CD4-positive, alpha-beta T cell treated with Interleukin-4 for 1 hour (primary cell): ENCODE measurements around the gene PTPRG.
A peak's percentile ranks its signal among the peaks of the same experiment; 100 is the strongest.

ENCODE experiments used
- DNase-seq, 2 donors: peaks; one replicate each; pipeline ENCODE4 v3.0.0-alpha.2; 2020 to 2022

Gene PTPRG

DNA sequence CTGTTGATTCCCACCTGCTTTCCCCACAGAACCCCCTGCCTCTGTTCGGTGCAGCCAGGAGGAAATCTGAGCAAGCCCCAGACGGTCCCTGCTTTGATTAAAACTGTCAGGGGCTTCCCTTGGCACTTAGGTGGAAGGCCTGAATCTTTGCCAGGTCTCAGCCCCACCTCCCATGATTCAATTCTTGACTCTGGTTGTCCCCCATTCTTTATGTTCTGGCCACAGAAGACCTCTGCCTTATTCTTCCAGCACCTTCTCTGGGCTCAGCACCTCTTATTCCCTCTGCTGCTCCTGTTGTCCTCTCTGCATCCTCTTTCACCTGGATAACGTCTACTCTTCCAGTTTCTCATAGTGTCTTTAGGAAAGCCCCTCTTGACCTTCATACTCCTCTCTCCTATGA is 349.4 kb downstream of the PTPRG start:
- no peak for DNase-seq

- no peak for DNase-seq
Observed at GRCh38 chr3:61912158-61912557, 350.8 kb downstream of the PTPRG start.

- no peak for DNase-seq
Observed at GRCh38 chr3:61913701-61914100, 352.3 kb downstream of the PTPRG start.

DNA sequence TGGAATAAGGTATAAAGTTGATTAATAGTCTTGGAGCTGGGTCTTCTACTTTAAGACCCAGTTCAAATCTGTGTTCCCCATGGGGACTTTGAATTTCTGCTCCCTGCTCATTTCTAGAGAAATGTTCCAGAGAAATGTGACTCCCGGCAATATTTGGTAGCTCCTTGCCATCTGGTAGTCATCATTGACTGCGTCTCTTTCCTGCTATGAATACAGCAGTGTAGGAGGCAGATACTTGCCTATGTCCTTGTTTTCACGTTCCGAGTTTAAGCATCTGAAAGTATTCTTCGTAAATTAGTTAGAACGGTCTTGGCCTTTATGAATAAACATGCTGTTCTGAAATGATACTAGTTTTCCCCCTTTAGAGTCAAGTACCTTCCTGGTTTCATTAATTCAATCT is 352.9 kb downstream of the PTPRG start:
- no peak for DNase-seq

GRCh38 chr3:61915296-61915695 is 353.9 kb downstream of the PTPRG start:
- no peak for DNase-seq

DNA sequence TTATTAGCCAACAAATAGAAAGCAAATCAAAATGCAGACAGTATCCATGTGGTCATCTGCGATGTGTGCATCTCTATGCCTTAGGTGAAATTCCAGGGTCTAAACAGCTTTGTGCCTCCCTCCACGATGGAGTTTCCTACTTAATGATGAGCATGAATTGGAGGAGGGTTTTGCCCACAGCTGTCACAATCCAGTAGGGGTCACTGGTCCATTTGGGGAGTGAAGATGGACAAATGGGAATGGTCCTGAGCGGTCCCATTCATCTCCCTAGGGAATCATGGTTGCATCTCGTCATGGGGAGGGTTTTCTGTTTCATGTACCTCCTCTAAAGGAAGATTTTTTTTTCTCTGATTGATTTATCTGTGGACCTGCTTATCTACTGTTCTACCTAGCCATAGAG is 358.0 kb downstream of the PTPRG start:
- no peak for DNase-seq

DNA sequence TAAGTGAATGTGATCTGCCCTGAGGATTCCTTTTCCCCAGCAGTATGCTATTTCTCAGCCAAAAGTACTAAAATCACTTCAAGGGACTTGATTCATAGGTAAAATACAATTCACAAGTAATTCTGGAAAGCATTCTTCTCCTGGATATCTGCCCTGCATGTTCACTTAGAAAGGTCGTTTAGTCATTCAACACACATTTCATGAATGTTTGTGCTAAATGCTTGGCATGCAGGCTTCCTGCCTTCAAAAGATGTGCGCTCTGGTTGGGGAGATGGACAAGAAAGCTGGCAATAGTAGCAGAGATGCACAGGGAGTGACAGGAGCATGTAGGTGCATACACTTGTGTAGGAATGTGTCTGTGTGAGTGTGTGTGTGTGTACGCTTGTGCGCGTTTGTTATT is 360.7 kb downstream of the PTPRG start:
- DNase-seq = no peak

DNA sequence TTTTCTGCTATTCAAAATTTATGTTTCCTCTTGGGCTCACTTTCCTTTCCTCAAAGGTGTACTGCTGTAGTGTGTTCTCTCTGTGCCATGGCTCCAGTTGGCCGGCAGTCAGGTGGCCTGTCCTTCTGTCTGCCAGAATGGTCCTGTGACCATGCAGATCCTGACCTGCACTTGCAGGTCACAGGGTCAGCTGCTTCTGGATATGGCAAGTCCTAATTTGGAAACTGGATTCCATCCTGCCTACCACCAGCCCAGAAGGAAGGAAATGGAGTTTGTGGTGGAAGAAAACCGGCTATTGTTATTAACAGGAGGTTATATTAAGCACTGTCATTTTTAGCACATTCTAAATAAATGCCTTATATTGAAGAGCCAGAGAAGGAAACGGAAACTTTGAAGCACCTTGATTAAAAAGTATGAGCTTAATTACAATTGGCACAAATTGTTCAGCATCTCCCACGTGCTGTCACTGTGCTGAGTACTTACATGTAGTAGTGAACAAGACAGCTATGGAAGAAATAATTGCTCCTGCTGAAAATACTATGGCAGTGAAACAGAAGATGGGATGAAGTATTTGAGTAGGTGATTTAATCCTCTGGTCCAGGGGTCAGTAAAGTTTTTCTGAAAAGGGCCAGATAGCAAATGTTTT is 362.8 kb downstream of the PTPRG start:
- DNase-seq = no peak

DNA sequence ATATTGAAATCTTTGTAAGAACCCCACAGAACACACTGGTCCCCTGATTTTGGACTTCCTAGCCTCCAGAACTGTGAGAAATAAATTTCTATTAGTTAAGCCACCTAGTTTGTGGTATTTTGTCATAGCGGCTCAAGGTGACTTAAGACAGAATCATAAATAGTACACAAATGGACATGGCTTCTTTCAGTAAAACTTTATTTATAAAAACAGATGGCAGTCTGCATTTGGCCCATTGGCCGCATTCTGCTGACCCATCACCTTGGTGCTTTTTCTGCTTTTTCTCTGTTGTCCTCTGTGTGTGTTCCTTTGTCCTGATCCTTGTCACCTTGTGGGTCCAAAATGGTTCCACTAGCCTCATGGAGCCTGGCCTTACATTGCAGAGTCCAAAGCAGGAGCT is 363.6 kb downstream of the PTPRG start:
- DNase-seq = no peak

DNA sequence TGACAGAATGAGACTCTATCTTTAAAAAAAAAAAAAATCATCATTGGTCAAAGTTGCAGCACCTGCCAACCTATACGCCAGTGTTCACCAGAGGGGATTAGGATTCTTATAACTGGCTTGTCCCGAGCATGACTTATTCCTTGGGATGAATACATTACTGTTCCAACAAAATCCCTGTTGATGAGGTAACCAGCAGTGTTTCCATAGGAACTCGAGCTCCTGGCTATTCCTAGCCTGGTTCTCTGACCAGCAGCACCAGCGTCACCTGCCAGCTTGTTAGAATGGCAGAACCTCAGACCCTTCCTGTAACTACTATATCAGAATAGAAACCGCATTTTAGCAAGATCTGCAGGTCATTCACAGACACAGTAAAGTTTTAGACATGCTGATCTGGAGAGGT is 364.4 kb downstream of the PTPRG start:
- DNase-seq = no peak

- DNase-seq = no peak
Observed at GRCh38 chr3:61926923-61927322, 365.6 kb downstream of the PTPRG start.

GRCh38 chr3:61927332-61927731 is 366.0 kb downstream of the PTPRG start:
- DNase-seq = no peak

GRCh38 chr3:61928039-61928438 is 366.7 kb downstream of the PTPRG start:
- DNase-seq = no peak

DNA sequence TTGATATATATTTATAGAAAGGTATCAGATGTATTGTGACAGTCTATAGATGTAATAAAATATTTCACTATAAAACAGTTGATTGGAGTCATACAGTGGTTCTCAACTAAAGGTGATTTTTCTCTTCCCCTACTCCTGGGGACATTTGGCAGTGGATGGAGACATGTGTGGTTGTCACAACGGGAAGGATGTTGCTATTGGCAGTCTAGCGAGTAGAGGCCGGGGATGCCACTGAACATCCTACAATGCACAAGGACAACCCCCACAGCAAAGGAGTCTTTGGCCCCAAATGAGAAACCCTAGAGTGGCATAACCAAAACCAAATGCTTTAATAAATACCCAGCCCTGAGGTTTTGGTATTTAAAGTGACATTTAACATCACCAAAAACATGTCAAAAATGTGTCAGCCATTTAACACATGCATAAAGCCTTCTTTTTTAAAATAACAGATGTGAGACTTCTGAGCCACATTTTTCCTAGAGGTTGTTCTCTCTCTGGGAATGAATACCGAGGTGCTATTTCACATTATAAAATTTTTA is 367.5 kb downstream of the PTPRG start:
- DNase-seq = no peak

DNA sequence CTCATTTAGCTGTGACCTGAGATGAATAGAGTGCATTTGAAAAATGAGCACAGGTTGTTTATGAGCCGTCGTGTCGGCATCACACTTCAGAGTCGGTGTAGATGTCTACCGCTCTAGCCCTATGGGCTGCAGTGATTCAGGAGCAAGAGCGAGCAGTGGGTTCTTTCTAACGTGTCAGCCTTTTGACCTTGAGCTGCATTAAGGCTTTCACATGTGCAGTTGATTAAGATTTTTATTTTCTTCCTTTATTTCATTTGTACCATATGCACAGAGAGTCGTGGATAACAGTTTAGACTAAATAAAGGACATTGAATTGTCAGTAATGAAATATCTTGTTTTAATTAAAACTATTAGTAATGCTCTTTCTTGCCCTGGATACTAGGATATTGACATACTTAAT is 368.2 kb downstream of the PTPRG start:
- DNase-seq = no peak

DNA sequence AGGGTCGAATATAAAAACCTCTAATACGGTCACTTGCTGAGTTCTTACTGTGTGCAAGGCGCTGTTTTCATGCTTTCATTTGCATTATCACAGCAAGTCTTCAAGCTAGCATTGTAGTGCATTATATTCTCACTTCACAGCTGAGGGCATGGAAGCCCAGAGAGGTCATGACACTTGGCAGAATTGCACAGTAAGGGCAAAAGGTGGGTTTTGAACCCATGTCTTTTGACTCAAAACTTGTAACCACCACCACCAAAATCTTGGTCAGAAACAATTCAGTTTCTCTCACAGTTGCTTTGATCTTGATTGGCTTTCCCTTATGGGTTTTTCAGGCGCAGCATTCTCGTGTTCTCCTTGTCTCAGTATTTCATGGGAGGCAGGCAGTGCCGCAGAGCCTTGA is 371.1 kb downstream of the PTPRG start:
- no peak for DNase-seq

DNA sequence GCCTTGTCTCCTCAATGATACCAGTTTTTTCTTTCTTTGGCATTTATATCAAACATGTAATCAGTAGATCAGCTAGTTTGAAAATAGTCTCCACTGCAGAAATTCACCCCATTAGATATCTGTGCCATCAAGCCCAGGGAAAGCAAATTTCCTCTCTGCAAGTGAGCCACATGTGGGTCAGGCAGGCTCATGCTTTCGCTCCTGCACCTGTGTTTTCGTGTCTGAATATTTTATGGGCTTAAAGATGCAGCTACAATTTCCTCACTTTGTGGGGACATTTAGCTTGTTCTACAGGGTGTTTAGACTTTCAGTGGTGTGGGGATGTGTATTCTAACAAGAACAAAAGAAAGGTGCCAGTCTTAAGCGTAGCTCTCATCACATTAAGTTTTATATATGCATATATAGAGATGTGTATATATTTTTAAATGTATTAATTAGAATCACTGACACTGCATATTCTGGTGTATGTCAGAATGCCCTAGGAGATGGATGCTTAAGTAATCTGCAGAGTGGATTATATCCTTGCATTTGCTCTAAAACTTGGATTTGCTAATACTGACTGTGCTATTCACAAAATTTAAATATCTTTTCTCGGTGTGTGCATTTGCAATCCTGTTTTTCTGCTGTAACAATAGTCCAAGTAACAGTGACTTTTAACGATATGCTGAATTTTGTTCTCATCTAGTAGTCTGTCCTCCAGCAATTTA is 372.6 kb downstream of the PTPRG start:
- DNase-seq = no peak

- DNase-seq = no peak
Observed at GRCh38 chr3:61934505-61934871, 373.1 kb downstream of the PTPRG start.

DNA sequence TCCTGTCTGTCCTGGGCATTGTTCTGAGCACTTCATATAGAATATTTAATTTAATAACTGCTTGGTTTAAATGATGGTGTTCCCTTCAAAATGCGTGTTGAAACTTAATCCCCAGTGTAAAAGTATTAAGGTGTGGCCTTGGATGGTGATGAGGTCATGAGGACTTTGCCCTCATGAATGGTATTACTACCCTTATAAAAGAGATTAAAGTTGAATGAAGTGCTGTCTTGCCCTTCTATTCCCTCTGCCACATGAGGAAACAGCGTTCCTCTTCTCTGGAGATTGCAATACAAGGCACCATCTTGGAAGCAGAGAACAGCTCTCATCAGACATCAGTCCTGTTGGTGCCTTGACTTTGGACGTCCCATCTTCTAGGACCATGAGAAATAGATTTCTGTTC is 374.4 kb downstream of the PTPRG start:
- no peak for DNase-seq

- peak in 1 of 2 donors; percentile 3 for DNase-seq
Observed at GRCh38 chr3:61936344-61936937, 375.1 kb downstream of the PTPRG start.

DNA sequence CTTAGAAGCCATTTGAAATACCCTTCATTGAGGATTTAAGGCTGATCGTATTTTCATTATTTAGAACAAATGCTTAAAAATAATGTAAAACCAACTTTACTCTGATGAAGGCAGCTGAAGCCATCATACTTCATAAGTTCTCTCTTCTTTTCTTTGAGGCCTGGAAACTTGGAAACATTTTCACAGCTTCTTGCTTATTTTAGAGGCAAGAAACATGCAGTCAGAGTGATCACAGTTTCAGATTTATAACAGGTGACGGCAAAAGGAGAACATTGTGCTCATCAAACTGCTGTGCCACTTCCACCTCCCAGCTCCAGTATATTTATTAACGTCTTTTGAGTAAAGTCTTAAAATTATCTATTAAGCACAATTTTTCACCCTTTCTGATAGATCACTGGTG is 376.1 kb downstream of the PTPRG start:
- DNase-seq = no peak

DNA sequence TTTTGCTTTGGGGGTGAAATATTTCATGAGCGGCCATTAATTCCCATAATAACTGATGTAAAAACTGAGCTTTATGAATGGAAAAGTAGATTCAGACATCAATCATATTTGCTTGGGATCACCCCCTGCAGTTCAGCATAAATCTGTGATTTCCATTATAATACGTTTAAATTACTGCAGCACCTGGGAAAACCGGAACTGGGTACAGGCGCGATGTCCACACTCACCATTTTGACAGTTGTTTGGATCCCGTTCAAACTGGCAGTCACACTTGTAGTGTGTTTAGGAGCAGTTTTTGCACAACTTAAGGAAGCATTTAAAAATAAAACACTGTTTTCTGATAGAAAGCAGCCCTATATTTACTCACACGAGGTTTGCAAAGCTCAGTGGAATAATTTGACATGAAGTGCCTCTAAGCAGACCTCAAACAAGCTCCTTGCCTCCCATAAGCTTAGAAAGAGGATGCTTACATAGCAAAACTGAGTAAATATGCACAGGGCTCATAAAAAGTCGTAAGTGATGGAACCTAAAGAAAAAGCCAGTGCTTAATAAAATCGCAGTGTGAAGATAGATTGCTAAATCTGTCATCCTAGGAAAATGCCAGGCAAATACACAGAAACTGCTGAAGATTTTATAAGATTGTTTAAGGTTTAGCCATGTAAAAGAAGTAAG is 377.6 kb downstream of the PTPRG start:
- DNase-seq = no peak

GRCh38 chr3:61940236-61940635 is 378.9 kb downstream of the PTPRG start:
- DNase-seq = no peak

GRCh38 chr3:61943975-61944374 is 382.6 kb downstream of the PTPRG start:
- DNase-seq = no peak
